ENCODE results near the gene LMAN1. TPM values are rescaled to one million over a fixed set of nuclear protein-coding genes. Genes with fewer than 3 reads are reported as not detected.

The LMAN1 gene, protein sequence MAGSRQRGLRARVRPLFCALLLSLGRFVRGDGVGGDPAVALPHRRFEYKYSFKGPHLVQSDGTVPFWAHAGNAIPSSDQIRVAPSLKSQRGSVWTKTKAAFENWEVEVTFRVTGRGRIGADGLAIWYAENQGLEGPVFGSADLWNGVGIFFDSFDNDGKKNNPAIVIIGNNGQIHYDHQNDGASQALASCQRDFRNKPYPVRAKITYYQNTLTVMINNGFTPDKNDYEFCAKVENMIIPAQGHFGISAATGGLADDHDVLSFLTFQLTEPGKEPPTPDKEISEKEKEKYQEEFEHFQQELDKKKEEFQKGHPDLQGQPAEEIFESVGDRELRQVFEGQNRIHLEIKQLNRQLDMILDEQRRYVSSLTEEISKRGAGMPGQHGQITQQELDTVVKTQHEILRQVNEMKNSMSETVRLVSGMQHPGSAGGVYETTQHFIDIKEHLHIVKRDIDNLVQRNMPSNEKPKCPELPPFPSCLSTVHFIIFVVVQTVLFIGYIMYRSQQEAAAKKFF
- total RNA-seq (2022; extraction: Qiagen RNA extraction), result 28.2 to 39.8 TPM (median 35.2 TPM) in 5 replicates

DNA sequence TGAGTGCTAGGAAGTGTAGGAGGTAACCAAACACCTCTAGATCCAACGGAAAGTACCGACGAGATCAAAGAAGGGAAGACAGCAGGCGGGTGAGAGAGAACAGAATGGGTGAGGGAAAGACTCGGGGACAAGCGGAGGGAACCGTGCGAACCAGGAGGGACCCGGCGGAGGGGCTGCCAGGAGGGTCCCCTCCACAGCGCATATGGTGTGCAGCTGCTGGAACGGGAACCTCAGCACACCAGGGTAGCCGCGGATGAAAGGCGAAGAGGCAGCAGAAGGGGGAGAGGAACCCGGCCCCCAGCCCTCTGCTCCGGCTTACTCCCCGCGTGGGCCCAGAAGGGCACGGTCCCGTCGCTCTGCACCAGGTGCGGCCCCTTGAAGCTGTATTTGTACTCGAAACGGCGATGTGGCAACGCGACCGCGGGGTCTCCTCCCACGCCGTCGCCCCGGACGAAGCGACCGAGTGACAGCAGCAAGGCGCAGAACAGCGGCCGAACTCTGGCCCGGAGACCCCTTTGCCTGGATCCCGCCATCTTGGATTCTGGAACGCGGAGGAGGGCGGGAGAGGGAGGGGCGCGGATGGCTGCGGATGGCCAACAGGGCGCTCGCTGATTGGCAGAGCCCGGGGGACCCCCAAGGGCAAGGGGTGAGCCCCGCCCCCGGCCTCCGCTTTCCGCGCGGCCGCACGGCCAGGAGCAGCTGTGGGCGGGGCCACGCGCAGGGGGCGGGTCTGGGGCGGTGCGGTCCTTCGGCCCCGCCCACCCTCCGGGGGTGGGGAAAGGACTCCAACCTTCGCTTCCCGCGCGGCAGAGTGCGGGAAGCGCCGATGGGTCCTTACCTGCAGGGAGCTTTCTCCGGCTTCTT lies at the start of gene LMAN1:
LMAN1 (minus strand) TSS at position 554 of the 864 bp plus-strand sequence; CDS start at position 533, 21 bp downstream.

DNA sequence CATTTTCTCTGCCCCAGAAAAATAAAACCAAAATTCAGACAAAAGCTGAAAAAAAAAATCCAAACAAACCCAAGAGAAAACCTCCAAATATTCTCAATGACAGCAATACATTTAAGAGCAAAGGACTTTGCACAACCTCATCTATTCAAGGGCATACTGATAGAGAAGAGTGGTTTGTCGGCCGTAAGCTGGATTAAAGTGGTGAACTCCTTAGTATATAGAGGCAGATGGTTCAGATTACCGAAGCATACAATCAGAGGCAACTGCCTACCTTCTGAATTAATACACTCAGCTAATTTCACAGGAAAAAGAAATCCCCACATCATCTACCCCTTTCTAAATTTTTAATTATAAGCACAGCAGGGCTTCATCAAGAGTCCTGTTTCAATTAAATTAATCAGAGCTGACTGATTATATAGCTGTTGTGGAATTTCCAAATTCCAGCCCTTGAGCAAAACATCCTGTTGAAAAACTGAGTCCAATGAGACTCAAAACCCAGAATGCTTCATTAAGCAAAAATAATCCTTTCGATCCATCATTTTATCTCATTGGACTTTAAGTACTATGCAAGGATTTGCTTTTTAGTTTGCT lies 40.5 kb downstream of the LMAN1 start, which contains the start of gene CPLX4:
CPLX4 (minus strand) TSS at position 190 of the 591 bp plus-strand sequence; CDS start at position 3, 187 bp downstream.

Other genes starting within 250 kb of the LMAN1 start
- 57.1 to 71.0 TPM (median 60.4 TPM) in 5 replicates for gene SEC11C, start 219.4 kb downstream of the LMAN1 start, total RNA-seq (2022; extraction: Qiagen RNA extraction)
- gene GRP, start 139.1 kb downstream of the LMAN1 start, total RNA-seq (2022; extraction: Qiagen RNA extraction), result not detected in 5 replicates
- gene RAX, start 85.8 kb downstream of the LMAN1 start, total RNA-seq (2022; extraction: Qiagen RNA extraction), result not detected in 5 replicates
- gene CPLX4, start 40.6 kb downstream of the LMAN1 start, total RNA-seq (2022; extraction: Qiagen RNA extraction), result not detected in 5 replicates